ENCODE results near the gene FAM185A. TPM values are rescaled to one million over a fixed set of nuclear protein-coding genes. Genes with fewer than 3 reads are reported as not detected.

The FAM185A gene
- total and polyA plus RNA-seq, 2 of the 13 experiments (the other 11 are each of a cell fraction or from before 2014, with no cell fraction given), result 5.0 to 11.6 TPM

GRCh38 chr7:102849079-102849478, 100.3 kb downstream of the FAM185A start:
- H3K27ac ChIP-seq (ENCODE audit: extremely low read length, insufficient read depth, low read length), result no peak overlapping the region
- H3K9me3 ChIP-seq (ENCODE audit: low read length), result no peaks in the 10 kb centered on the region
- CTCF ChIA-PET (ENCODE audit: low intra/inter-chr PET ratio, low total read pairs), result no interaction called here
- no TSS peak for BruUV-seq (replicated peaks)
- no peak overlapping the region for H3K4me3 ChIP-seq (replicated peaks in 1 of 3; ENCODE audit: insufficient read depth in 1 of 3, low read depth in 2 of 3, low read length in 3 of 3)
- no peak overlapping the region for H2AFZ ChIP-seq (ENCODE audit: low read length)
- H3K4me1 ChIP-seq (ENCODE audit: insufficient read depth, low read length), result 0 out of 2 replicates have a peak, but pooled peaks cover 10% of the 10 kb centered on the region
- H3K79me2 ChIP-seq (ENCODE audit: insufficient read depth, low read length), result no peaks in the 10 kb centered on the region
- DNase-seq (ENCODE audit: low spot score) (no peak), ATAC-seq (no peak), FAIRE-seq (no peak)
- intact Hi-C loops (cut with micrococcal nuclease; ENCODE audit: unreplicated experiment), result no loop called here
- POLR2A ChIA-PET, result no interaction called here
- in situ Hi-C loops (cut with HindIII; ENCODE audit: extremely low pct_ligation_motif_present, low pct_unique_long_range_greater_than_20kb), result no loop called here
- no peaks in the 10 kb centered on the region; a peak in 1 of 5 replicates for H3K27me3 ChIP-seq (ENCODE audit: control insufficient read depth in 1 of 2, insufficient read depth in 2 of 2, low read length in 2 of 2)
- no peaks in the 10 kb centered on the region for H4K20me1 ChIP-seq (ENCODE audit: insufficient read depth, low read length)
- no peak overlapping the region for H3K9ac ChIP-seq (ENCODE audit: insufficient read depth, low read depth, low read length)
- WGBS (ENCODE audit: low lambda C conversion rate), result 88% methylated on average over 5 of the region's 5 CpGs
- no peak overlapping the region for H3K4me2 ChIP-seq (ENCODE audit: low read depth, low read length)
- H3K36me3 ChIP-seq (replicated peaks in 1 of 2; ENCODE audit: control insufficient read depth in 1 of 2, insufficient read depth in 2 of 2, low read length in 2 of 2), result no peaks in the 10 kb centered on the region
- TF ChIP-seq FOSL2 (CRISPR knock-in tag; IDR thresholded peaks at IDR 0.05) (no peak), FOSL1 (CRISPR knock-in tag; IDR thresholded peaks at IDR 0.05; ENCODE audit: borderline replicate concordance) (no peak), GATAD1 (CRISPR knock-in tag; IDR thresholded peaks at IDR 0.05) (no peak), ELF4 (CRISPR knock-in tag; IDR thresholded peaks at IDR 0.05; ENCODE audit: borderline replicate concordance) (no peak), HIC2 (CRISPR knock-in tag; IDR thresholded peaks at IDR 0.05; ENCODE audit: low read depth) (no peak), IKZF1 (IDR thresholded peaks at IDR 0.05) (no peak), KDM2A (CRISPR knock-in tag; IDR thresholded peaks at IDR 0.05; ENCODE audit: borderline replicate concordance, low read depth) (no peak), JUN (CRISPR knock-in tag; IDR thresholded peaks at IDR 0.05) (no peak), ZFP91 (CRISPR knock-in tag; IDR thresholded peaks at IDR 0.05; ENCODE audit: borderline replicate concordance) (no peak), TOPORS (CRISPR knock-in tag; IDR thresholded peaks at IDR 0.05) (no peak), THAP9 (CRISPR knock-in tag; IDR thresholded peaks at IDR 0.05; ENCODE audit: borderline replicate concordance) (no peak), ZHX1 (CRISPR knock-in tag; IDR thresholded peaks at IDR 0.05; ENCODE audit: low read depth) (no peak)
- TF ChIP-seq, protein P1, sequence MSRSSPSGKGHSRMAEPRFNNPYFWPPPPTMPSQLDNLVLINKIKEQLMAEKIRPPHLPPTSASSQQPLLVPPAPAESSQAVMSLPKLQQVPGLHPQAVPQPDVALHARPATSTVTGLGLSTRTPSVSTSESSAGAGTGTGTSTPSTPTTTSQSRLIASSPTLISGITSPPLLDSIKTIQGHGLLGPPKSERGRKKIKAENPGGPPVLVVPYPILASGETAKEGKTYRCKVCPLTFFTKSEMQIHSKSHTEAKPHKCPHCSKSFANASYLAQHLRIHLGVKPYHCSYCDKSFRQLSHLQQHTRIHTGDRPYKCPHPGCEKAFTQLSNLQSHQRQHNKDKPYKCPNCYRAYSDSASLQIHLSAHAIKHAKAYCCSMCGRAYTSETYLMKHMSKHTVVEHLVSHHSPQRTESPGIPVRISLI (CRISPR knock-in tag; IDR thresholded peaks at IDR 0.05; ENCODE audit: borderline replicate concordance), result no peak
- TF ChIP-seq, protein P2, sequence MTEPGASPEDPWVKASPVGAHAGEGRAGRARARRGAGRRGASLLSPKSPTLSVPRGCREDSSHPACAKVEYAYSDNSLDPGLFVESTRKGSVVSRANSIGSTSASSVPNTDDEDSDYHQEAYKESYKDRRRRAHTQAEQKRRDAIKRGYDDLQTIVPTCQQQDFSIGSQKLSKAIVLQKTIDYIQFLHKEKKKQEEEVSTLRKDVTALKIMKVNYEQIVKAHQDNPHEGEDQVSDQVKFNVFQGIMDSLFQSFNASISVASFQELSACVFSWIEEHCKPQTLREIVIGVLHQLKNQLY (CRISPR knock-in tag; IDR thresholded peaks at IDR 0.05), result no peak

Data from HepG2 (cell line).